HG03025 (cell line): ENCODE results near the gene HBA1.
"Not testable (repeated sequence)": the region's sequence is repeated elsewhere in the genome, so short reads cannot be mapped to it uniquely, and the experiment has no call there.

Experiments
- ATAC-seq: cut with Tn5 transposase; IDR thresholded peaks from one replicate; pipeline ENCODE4 v1.9.1; 2021; ENCODE audit warnings: mild to moderate bottlenecking, moderate library complexity; ENCODE audit not compliant: unreplicated experiment, low FRiP score

Gene HBA1

GRCh38 chr16:193441-193840 lies 17.0 kb downstream of the HBA1 start:
- no peak for ATAC-seq

DNA sequence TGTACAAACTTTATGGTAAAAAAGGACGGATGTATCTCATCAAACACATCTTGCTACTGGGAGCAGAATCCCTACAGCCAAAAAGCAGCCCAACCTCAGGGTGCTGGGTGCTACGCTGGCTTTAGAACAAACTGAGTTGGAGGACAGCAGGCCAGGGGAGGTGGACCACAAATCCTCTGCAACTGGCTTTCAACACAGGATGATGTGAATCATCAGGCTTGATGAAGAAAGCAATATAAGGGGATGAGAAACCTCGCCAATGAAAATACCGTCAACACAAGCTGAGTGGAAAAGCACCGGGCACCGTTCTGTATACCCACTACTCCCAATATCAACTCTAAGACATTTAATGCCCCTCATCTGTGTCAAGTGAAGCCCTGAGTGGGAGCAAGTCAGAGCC lies 18.0 kb downstream of the HBA1 start:
- ATAC-seq: no peak

- no peak for ATAC-seq
Measured at GRCh38 chr16:200388-200787, 23.9 kb downstream of the HBA1 start.

DNA sequence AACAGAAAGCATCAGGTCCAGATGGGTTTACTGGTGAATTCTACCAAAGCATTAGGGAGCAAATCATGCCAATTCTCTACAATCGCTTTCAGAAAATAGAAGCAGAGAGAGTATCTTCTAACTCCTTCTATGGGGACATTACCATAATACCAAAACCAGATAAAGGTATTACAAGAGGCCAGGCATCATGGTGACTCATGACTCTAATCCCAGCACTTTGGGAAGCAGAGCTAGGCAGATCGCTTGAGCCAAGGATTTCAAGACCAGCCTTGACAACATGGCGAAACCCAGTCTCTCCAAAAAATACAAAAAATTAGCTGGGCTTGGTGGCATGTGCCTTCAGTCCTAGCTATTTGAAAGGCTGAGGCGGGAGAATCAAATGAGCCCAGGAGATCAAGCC lies 26.8 kb downstream of the HBA1 start:
- no peak for ATAC-seq

DNA sequence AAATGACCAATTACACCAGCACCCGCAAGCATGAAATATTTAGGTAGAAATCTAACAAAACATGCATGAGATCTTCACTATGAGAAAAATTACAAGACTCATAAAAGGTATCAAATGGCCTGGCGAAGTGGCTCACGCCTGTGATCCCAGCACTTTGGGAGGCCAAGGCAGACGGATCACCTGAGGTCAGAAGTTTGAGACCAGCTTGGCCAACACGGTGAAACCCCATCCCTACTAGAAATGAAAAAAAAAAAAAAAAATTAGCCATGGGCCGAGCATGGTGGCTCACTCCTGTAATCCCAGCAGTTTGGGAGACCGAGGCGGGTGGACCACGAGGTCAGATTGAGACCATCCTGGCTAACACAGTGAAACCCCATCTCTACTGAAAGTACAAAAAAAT lies 27.6 kb downstream of the HBA1 start:
- not testable (repeated sequence) for ATAC-seq

- ATAC-seq: not testable (repeated sequence)
Measured at GRCh38 chr16:209359-209758, 32.9 kb downstream of the HBA1 start.

- ATAC-seq: not testable (repeated sequence)
Measured at GRCh38 chr16:211631-212180, 35.2 kb downstream of the HBA1 start.

GRCh38 chr16:212999-213398 lies 36.5 kb downstream of the HBA1 start:
- ATAC-seq: no peak

GRCh38 chr16:220021-220420 lies 43.5 kb downstream of the HBA1 start:
- ATAC-seq: no peak
